SK-MEL-5 (cell line): Measurements from ENCODE around the gene NAV3. TPM values are rescaled to one million over a fixed set of nuclear protein-coding genes. Genes with fewer than 3 reads are reported as not detected.

Experiments used
- DNase-seq: peaks from one replicate; pipeline ENCODE4 v3.0.0-alpha.2; 2016; ENCODE audit warnings: low read depth, low spot score
- in situ Hi-C: cut with HindIII; loops from 2 replicates; pipeline ENCODE4 v1.10.0; 2016; ENCODE audit warnings: low sequenced_read_pairs, high pct_unique_total_duplicates, low pct_unique_long_range_greater_than_20kb
- total RNA-seq: library from RNA; depleted of rRNA; stranded (reverse); fragments of >200 nt; shearing (Covaris generic); gene quantifications from 2 replicates; pipeline ENCODE4 v1.2.3, GENCODE V29; 2014

The NAV3 gene
- total RNA-seq, 1 experiment from 2014 or later: 41.3 TPM

DNA sequence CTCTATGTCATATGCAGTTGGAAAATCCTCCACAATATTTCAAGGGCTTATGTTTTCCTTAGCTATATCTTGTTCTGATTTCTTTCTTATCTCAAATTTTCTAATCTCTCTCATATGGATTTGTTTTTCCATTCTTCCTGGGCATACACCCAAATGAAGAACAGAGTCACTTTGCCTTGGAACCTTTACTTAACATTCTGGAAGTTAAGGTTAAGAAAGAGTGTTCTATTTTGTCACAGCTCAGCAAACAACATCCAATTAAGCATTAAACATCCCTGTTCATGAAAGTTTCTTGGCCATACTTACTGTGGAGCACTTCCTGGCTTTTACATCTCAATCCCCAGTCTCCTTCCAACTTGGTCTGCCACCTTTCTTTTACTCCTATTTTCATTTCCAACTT lies 5.3 kb downstream of the NAV3 start:
- in situ Hi-C loops: no loop called here
- no peak for DNase-seq

DNA sequence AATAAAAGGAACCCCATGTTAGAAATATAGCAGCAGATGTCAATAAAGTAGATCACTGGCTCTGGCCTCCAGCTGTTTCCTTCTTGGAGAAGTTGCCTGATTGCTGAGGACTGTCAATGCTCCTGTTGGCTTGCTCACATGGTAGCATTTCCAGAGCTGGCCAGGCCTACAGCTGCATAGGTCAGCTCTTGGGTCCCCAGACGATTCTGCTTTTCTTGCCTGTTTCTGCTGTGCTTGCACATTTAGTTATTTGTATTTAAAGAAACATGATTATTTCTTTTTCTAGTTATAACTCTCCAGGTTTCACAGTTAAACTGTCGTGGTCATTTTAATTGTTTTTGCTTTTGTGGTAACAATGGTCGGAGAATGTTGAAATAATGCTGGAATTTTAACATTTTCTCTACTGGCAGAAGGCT lies 7.2 kb downstream of the NAV3 start:
- in situ Hi-C loops: no loop called here
- peak; percentile 25 for DNase-seq

DNA sequence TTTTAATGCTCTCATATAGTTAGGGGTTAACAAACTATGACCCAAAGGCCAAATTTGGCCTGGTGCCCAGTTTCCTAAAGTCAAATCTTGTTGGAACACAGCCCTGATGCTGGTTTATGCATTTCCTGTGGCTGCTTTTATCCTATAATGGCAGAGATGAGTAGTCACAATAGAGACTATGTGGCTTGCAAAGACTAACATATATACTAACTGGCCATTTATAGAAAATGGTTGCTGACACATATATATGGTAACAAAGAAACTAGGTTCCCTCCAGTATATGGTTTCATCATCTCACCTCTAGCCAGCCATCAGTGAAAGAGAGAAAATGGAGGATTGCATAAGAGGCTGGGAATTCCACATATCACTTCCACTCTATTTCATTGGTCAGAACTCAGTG lies 10.8 kb downstream of the NAV3 start:
- peak; percentile 28 for DNase-seq
- in situ Hi-C loops: no loop called here

DNA sequence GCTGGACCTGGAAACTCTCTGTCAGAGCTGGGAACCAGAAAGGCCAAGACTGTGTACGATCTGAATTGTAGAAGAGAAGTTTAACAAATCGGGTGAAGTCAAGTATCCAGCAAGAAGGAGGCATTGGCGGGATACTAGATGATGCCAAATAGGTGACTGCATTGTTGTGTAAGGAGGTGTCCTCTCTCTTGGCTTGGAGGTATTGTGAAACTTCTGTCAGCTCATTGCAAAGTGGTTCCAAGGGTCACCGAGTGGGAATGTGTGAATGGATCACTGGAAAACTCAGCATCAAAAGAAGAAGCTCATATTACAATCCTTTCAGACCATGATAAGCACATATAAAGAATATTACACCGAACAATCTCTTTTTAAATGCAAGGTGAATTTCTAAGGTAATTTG lies 11.7 kb downstream of the NAV3 start:
- DNase-seq: no peak
- in situ Hi-C loops: no loop called here

DNA sequence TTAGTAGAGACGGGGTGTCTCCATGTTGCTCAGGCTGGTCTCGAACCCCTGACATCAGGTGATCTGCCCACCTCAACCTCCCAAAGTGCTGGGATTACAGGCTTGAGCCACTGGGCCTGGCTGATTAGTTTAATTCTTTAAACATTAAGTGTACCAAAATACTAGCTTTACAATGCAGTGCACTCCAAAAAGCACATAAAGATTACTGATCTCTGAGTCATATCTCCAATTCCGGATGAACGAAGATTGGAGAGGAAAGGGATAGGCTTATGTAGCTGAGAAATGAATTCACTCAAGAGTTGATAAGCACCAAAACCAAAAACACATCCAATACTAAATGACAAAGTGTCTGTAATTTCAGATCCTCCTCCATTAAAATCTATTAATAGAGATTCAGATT lies 15.1 kb downstream of the NAV3 start:
- in situ Hi-C loops: no loop called here
- DNase-seq: no peak

DNA sequence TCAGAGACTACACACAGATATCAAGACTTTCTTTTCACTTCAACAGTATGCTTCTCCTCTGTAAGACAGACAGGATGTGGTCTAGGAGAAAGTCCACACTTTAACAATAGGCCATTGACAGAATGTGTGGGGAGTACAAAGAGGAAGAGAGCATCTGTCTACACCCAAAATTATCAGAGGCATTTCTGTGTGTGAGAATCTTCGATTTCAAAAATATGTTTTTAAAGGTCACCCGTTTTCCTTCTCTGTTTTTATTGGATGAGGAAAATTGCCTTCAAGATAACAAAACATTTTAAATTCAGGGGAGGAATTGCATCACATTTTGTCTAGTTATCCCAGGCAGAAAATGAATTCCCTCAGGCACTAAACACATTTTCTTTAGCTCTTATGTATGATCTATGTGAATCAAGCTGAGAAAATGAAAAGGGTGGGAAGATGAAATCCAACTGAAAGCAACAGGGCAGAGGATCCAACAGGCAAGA lies 16.4 kb downstream of the NAV3 start:
- peak; percentile 95 for DNase-seq
- in situ Hi-C loops: no loop called here

DNA sequence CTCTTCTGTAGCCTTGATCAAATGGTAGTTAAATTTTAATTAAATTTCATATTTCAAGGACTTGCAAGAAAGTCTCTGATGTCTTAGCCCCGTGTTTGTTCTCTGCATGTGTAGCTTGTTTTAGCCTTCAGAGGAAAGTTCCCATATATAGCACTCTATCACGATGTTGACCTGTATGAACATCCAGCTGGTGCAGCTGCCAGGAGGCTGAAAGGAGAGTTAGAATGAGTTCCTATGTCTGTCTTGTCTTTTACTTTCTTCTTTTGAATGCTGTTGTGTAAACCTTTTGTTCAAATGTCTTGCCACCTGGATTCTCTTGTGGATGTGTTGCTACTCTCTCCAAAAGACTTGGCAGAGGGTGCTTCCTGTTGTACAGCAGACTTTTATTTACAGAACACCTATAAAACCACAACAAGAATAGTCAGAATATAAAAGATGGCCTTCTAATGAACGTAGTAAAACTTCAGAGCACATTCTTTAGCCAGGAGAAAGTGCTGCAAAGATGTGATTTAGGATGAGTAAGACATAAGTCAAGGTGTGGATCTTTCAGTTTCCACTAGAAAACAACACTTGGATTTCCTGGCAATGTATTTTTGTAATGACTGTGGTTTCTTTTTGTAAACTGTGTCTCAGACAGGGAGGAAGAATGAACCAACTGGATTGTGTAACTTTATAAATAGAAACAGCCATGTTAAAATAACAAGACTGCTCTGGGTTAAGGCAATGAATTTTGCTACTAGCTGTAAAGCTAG lies 17.2 kb downstream of the NAV3 start:
- in situ Hi-C loops: no loop called here
- peak; percentile 27 for DNase-seq

DNA sequence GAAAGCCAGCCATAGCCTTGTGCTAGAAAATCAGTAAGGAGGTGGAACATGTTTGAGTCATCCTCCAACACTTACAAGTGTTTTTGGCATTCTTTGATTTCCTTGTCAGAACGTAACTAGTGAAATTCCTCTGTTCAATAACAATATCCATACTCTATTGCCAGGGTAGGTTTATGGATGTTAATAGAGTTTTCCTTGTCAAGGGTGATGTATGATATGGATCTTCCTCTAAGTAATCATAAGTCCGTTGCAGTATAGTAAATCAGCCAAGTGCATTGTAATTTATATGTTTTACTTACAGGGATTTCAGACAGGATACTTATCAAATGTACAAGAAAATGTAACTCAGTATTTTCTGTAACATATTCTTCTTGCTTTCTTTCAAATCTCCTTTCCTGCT lies 19.4 kb downstream of the NAV3 start:
- in situ Hi-C loops: no loop called here

DNA sequence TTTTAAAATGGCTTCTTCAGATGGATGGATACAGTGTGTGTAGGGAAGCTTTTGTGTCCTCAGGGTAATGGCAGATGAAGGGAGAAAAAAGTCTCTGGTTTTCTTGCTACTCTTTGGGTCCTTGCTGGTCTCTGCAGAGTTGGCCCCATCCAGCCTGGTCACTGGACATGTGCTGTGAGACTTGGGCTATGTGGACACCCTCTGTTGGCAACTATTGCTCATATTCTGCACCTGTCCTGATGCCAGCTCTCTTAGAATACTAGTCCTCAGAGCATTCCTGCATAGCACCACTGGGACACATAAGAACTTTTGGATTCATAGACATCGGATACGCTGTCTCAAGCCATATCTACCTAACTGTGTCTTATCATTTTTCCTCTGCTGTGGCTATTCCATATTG lies 20.0 kb downstream of the NAV3 start:
- no peak for DNase-seq
- in situ Hi-C loops: no loop called here

More for the DNA sequence above, 19.4 kb downstream of the NAV3 start:
- DNase-seq: no peak

DNA sequence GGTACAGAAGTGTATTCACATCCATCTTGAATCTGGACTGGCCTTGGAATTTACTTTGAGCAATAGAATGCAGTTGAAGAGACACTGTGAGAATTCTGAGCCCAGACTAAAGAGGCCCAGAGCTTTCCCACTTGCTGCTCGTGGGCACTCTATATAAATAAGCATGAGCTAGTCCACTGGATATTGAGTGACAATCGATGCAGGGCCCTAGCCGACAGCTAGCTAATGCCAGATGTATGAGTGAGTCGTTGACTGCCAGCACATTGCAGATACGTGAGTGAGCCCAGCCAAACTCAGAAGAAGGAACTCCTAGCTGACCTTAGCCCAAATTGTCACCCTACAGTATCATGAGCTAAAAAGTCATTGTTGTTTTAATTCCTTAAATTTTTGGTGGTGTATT lies 24.9 kb downstream of the NAV3 start:
- in situ Hi-C loops: no loop called here
- no peak for DNase-seq

DNA sequence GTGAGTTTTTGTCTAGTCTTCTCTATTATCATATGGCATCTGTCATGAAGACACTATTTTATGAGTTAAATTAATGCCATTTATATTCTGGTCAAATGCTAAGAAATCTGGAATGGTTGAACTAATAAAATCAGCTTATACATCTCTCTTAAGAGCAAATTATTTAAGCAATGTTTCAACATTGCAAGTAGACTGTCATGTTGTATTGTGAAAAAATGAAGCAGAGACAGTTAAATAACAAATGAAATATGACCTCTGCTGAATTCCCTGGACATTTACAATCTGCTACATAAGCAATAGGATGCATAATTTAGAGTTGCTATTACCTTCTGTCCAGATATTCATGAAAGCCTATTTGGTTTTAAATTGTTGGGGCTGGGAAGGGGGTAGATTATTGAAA lies 30.6 kb downstream of the NAV3 start:
- in situ Hi-C loops: no loop called here
- no peak for DNase-seq

DNA sequence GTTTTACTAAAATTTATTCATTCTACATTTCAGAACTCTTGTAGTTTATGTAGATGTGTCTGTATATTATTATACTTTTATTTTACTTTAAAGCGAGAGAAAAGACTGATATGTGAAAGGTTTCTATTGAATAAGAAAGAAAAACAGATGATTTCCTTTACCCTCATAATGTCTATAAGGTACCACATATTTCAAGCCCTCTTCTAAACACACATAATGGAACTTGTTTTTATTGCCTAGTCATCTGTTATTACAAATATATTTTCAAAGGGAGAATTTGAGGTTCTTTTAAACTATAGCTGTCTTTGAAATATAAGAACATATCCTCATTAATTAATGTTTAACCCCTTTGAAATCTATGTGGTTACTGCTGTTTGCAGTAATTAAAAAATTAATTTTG lies 34.5 kb downstream of the NAV3 start:
- in situ Hi-C loops: no loop called here
- no peak for DNase-seq

DNA sequence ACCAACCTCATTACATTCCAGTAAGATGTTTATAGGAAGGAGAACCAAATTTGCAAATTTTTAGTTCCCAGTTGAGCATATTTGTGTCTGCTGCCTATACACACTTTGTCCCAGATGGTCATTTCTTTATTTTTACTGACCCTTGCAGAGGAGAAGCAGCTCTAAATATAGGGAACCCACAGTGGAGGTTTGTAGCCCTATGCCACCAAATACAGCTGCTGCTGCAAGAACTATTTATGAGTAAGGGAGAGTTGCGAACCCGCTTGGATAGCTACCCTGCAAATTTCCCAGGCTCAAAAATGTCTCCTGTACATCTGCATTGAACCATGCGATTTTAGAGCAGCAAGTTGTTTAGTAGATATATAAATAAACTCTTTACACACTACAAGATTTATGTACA lies 48.2 kb downstream of the NAV3 start:
- DNase-seq: no peak
- in situ Hi-C loops: no loop called here

DNA sequence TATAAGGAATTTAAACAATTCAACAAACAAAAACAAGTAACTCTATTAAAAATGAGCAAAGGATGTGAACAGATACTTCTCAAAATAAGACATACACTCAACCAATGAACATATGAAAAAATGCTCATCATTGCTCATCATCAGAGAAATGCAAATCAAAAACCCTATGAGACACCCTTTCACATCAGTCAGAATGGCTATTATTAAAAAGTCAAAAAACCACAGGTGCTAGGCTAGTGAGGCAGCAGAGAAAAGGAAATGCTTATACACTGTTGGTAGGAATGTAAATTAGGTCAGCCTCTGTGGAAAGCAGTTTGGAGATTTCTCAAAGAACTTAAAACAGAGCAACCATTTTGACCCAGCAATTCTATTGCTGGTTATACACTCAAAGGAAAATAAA lies 52.0 kb downstream of the NAV3 start:
- no peak for DNase-seq
- in situ Hi-C loops: no loop called here

DNA sequence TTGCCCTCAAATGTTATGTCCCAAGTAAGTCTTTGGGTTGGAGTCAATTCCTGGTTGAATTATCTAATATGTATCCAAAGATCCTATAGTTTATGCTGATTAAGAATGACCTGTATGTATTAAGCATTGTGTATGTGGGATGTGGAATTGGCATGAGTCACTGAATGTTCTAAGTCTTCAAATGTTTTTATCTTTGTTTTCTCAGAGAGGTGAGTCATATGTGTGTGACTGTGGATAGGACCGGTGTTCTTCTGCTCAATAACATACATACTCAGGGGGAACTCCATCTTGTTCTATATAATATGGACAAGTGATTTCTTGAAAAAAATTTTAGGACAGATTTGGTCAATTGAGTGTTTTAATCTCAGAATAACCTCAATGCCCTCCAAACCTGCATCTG lies 57.9 kb downstream of the NAV3 start:
- in situ Hi-C loops: no loop called here
- DNase-seq: no peak

DNA sequence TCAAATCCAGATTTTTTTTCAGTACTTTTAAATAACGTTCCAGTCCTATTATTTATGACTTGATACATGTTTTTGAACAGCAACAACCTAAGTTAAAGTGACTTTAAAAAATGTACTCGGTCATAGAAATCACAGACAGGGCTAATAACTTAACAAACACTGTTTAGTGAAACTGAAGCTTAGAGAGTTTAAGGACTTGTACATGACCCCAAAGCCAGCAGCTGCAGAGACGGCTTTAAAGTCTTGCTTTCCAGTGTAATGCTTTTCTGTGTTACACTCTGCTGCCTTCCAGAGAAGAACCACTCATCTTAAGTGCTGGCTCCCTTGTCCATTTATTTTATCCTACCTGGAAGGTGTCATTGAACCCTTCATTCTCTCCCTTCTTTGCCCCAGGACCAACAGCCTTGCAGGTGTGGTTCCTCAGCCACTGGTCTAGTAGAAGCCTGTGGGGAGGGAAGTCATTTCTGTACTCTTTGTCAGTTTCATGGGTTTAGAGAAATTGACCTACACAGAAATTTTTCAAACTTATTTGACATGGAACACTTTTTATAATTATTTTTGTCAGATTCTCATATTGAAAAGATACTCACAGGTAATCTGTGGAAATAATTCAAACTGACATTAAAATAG lies 60.9 kb downstream of the NAV3 start:
- no peak for DNase-seq
- in situ Hi-C loops: no loop called here

DNA sequence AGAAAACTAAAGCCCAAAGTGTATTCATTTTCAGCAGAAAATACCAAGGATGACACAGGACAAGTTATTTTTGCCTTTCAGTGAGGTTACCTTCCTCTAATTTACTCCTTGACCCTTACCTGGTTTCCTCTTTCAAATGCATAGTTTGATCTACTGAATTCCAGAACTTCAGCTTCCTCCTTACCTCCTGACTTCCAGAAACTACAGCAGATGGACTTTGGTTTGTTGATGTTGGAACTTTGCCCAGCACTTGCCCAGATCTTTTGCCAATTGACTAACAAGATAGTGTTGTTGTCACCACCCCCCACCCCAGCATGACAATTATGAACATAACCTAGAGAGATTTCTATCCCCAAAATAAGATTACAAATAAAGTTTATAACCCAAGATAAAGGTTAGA lies 63.2 kb downstream of the NAV3 start:
- DNase-seq: peak; percentile 81
- in situ Hi-C loops: no loop called here

DNA sequence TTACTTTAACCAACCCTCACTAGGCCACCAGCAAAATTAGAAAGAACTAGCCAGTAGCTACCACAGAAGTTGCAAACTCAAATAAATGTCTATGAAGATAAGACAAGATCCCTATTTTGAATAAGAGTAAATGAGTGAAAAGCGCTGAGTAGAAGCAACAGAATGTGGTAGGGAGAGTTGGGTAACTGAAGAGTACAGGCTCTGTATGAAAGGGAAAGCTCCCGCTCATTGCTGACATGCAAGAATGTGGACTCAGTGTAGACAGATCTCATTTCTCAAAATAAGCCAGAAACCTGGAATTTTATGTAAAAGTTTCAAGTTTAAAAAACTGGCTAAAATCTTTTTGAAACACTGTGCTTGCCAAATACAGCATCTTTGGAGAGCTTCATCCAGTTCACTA lies 63.9 kb downstream of the NAV3 start:
- in situ Hi-C loops: no loop called here
- DNase-seq: peak; percentile 21

DNA sequence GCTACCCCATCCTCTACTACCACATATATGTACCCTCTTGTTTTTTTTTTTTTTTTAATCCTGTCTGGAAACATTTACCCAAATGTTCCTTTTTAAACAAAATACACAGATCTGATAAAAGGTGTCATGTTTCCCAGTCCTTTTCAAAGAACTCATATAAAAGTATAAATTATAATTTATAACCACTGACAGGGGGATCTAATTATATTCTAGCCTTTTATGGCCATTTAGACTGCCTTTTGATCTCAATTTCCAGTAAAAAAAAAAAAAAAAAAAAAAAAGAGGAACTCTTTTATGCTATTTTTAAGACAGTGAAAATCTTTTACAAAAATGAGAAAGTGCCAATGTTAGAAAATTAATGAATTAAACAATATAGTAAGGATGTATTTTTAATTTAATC lies 65.0 kb downstream of the NAV3 start:
- in situ Hi-C loops: no loop called here
- no peak for DNase-seq
